ENCODE measurements around the gene CRAMP1. TPM values are rescaled to one million over a fixed set of nuclear protein-coding genes. Genes with fewer than 3 reads are reported as not detected.
A peak's percentile ranks its signal among the peaks of the same experiment; 100 is the strongest.

CRAMP1 gene
- polyA plus RNA-seq, 5 donors, result 19.7 to 27.7 (median 24.5) TPM

- no peak for DNase-seq
Observed at GRCh38 chr16:1656808-1657617, 44.9 kb downstream of the CRAMP1 start.

- no peak for DNase-seq
Observed at GRCh38 chr16:1657841-1658240, 45.7 kb downstream of the CRAMP1 start.

- DNase-seq, result no peak
Observed at GRCh38 chr16:1659031-1659430, 46.9 kb downstream of the CRAMP1 start.

- DNase-seq, result no peak
Observed at GRCh38 chr16:1661826-1662225, 49.7 kb downstream of the CRAMP1 start.

- DNase-seq, result no peak
Observed at GRCh38 chr16:1662543-1662942, 50.4 kb downstream of the CRAMP1 start.

- no peak for DNase-seq
Observed at GRCh38 chr16:1665829-1666228, 53.7 kb downstream of the CRAMP1 start.

GRCh38 chr16:1666316-1666715, 54.2 kb downstream of the CRAMP1 start:
- DNase-seq, result no peak

- DNase-seq, result no peak
Observed at GRCh38 chr16:1667271-1667670, 55.1 kb downstream of the CRAMP1 start.

- no peak for DNase-seq
Observed at GRCh38 chr16:1667916-1668315, 55.8 kb downstream of the CRAMP1 start.

- no peak for DNase-seq
Observed at GRCh38 chr16:1668612-1669319, 56.6 kb downstream of the CRAMP1 start.

GRCh38 chr16:1669698-1670097, 57.5 kb downstream of the CRAMP1 start:
- no peak for DNase-seq

- no peak for DNase-seq
Observed at GRCh38 chr16:1670371-1670770, 58.2 kb downstream of the CRAMP1 start.

GRCh38 chr16:1670866-1671265, 58.7 kb downstream of the CRAMP1 start:
- DNase-seq, result no peak

- no peak for DNase-seq
Observed at GRCh38 chr16:1673424-1674151, 61.4 kb downstream of the CRAMP1 start.

- DNase-seq, result no peak
Observed at GRCh38 chr16:1674306-1674705, 62.1 kb downstream of the CRAMP1 start.

GRCh38 chr16:1674751-1675664, 62.8 kb downstream of the CRAMP1 start:
- no peak for DNase-seq

GRCh38 chr16:1676661-1677060, 64.5 kb downstream of the CRAMP1 start:
- DNase-seq, result no peak

GRCh38 chr16:1677339-1677738, 65.2 kb downstream of the CRAMP1 start:
- no peak for DNase-seq

GRCh38 chr16:1677942-1678499, 65.9 kb downstream of the CRAMP1 start, which contains the start of gene JPT2:
JPT2 (plus strand) TSS chr16:1678279; CDS start chr16:1678313, 34 bp downstream.
- peak; percentile 95 to 97 for DNase-seq

- peak; percentile 9 to 23 for DNase-seq
Observed at GRCh38 chr16:1678500-1679098, 66.4 kb downstream of the CRAMP1 start.

GRCh38 chr16:1680361-1680760, 68.2 kb downstream of the CRAMP1 start:
- DNase-seq, result no peak
